Measurements from ENCODE around the gene MITF. TPM values are rescaled to one million over a fixed set of nuclear protein-coding genes. Genes with fewer than 3 reads are reported as not detected.
A peak's percentile ranks its signal among the peaks of the same experiment; 100 is the strongest.

The MITF gene
- total RNA-seq, 1 donor from 2014 or later, result 3.0 TPM

- no peak for DNase-seq (ENCODE audit: low read depth in 2 of 2)
These were observed 220.3 kb downstream of the MITF start for GRCh38 chr3:69959581-69959980.

GRCh38 chr3:69961706-69962439 is 222.6 kb downstream of the MITF start:
- no peak for DNase-seq (ENCODE audit: low read depth in 2 of 2)

GRCh38 chr3:69963643-69964042 is 224.4 kb downstream of the MITF start:
- DNase-seq (ENCODE audit: low read depth in 2 of 2), result no peak

- no peak for DNase-seq (ENCODE audit: low read depth in 2 of 2)
These were observed 227.9 kb downstream of the MITF start for GRCh38 chr3:69967156-69967555.

GRCh38 chr3:69970827-69971226 is 231.6 kb downstream of the MITF start:
- no peak for DNase-seq (ENCODE audit: low read depth in 2 of 2)

GRCh38 chr3:69972672-69973071 is 233.4 kb downstream of the MITF start:
- DNase-seq (ENCODE audit: low read depth in 2 of 2), result no peak

GRCh38 chr3:69976021-69976420 is 236.8 kb downstream of the MITF start:
- no peak for DNase-seq (ENCODE audit: low read depth in 2 of 2)

- DNase-seq (ENCODE audit: low read depth in 2 of 2), result no peak
These were observed 244.4 kb downstream of the MITF start for GRCh38 chr3:69983546-69984265.

- DNase-seq (ENCODE audit: low read depth in 2 of 2), result no peak
These were observed 246.0 kb downstream of the MITF start for GRCh38 chr3:69985266-69985665.

GRCh38 chr3:69986419-69986818 is 247.2 kb downstream of the MITF start:
- no peak for DNase-seq (ENCODE audit: low read depth in 2 of 2)

GRCh38 chr3:69987833-69988232 is 248.6 kb downstream of the MITF start:
- no peak for DNase-seq (ENCODE audit: low read depth in 2 of 2)

GRCh38 chr3:69993757-69994156 is 254.5 kb downstream of the MITF start:
- DNase-seq (ENCODE audit: low read depth in 2 of 2), result no peak

GRCh38 chr3:69994919-69995318 is 255.7 kb downstream of the MITF start:
- no peak for DNase-seq (ENCODE audit: low read depth in 2 of 2)

- DNase-seq (ENCODE audit: low read depth in 2 of 2), result no peak
These were observed 258.5 kb downstream of the MITF start for GRCh38 chr3:69997631-69998307.

- no peak for DNase-seq (ENCODE audit: low read depth in 2 of 2)
These were observed 259.5 kb downstream of the MITF start for GRCh38 chr3:69998759-69999139.

GRCh38 chr3:69999140-70000027 is 260.1 kb downstream of the MITF start, which contains the start of gene SAMMSON:
TSS of gene SAMMSON (plus strand) at chr3:69999733.
- no peak for DNase-seq (ENCODE audit: low read depth in 2 of 2)

GRCh38 chr3:70000028-70000410 is 260.8 kb downstream of the MITF start:
- no peak for DNase-seq (ENCODE audit: low read depth in 2 of 2)

GRCh38 chr3:70000563-70001081 is 261.4 kb downstream of the MITF start:
- peak in 1 of 2 donors; percentile 3 for DNase-seq (ENCODE audit: low read depth in 2 of 2)

- DNase-seq (ENCODE audit: low read depth in 2 of 2), result no peak
These were observed 263.9 kb downstream of the MITF start for GRCh38 chr3:70003119-70003518.

GRCh38 chr3:70006089-70006488 is 266.8 kb downstream of the MITF start:
- DNase-seq (ENCODE audit: low read depth in 2 of 2), result no peak

GRCh38 chr3:70010346-70010745 is 271.1 kb downstream of the MITF start:
- DNase-seq (ENCODE audit: low read depth in 2 of 2), result no peak
